Kidney (tissue), 14 donors: ENCODE measurements around the gene CELF4. TPM values are rescaled to one million over a fixed set of nuclear protein-coding genes. Genes with fewer than 3 reads are reported as not detected.
"Not testable (repeated sequence)": the region's sequence is repeated elsewhere in the genome, so short reads cannot be mapped to it uniquely, and the experiment has no call there.

Experiments used
- DNase-seq, 5 donors: peaks; one replicate each; pipeline ENCODE4 v3.0.0-alpha.2; 2013 to 2020
- FAIRE-seq: peaks from 2 replicates; lab custom pipeline; 2012; peaks lifted over from hg19 to GRCh38; lab: Jason Lieb, UNC
- H3K27ac ChIP-seq, 2 donors: one replicate each; pipeline ENCODE4 v1.7.0; 2013; ENCODE audit warnings: low read depth in 2 of 2, low read length in 2 of 2, inconsistent platforms in 1 of 2
- H3K27me3 ChIP-seq: one replicate; pipeline ENCODE4 v1.7.1; 2013; ENCODE audit warnings: low read length, inconsistent platforms; ENCODE audit not compliant: control insufficient read depth, insufficient read depth
- H3K36me3 ChIP-seq, 3 donors: one replicate each; pipeline versions ENCODE4 v1.7.0 to v1.7.1; 2013; ENCODE audit warnings: low read length in 3 of 3, control low read depth in 1 of 3, inconsistent platforms in 1 of 3; ENCODE audit not compliant: insufficient read depth in 3 of 3, control insufficient read depth in 2 of 3
- H3K4me1 ChIP-seq, 3 donors: one replicate each; pipeline versions ENCODE4 v1.7.0 to v1.7.1; 2013; ENCODE audit warnings: low read length in 3 of 3, inconsistent platforms in 1 of 3, low read depth in 1 of 3; ENCODE audit not compliant: control insufficient read depth in 2 of 3, insufficient read depth in 2 of 3
- H3K4me3 ChIP-seq, 3 donors: one replicate each; pipeline versions ENCODE4 v1.7.0 to v1.8.1; 2013; ENCODE audit warnings: low read length in 3 of 3, control low read depth in 1 of 3, inconsistent platforms in 1 of 3
- H3K9ac ChIP-seq, 3 donors: one replicate each; pipeline versions ENCODE4 v1.7.0 to v1.7.1; 2013; ENCODE audit warnings: low read length in 3 of 3, control low read depth in 1 of 3, inconsistent platforms in 1 of 3
- H3K9me3 ChIP-seq, 3 donors: one replicate each; pipeline versions ENCODE4 v1.7.0 to v1.7.1; 2013; ENCODE audit warnings: low read length in 3 of 3, control low read depth in 1 of 3, inconsistent platforms in 1 of 3; ENCODE audit not compliant: control insufficient read depth in 2 of 3, insufficient read depth in 1 of 3
- CTCF ChIP-seq: IDR thresholded peaks from 3 replicates; pipeline ENCODE4 v1.5.1; 2012; ENCODE audit warnings: mild to moderate bottlenecking, moderate library complexity, borderline replicate concordance; ENCODE audit not compliant: insufficient read depth; ENCODE audit errors: extremely low read depth
- intact Hi-C: fragments of 100-400 bp; cut with DNase I; formaldehyde crosslinking; loops from one replicate; pipeline ENCODE4 v1.11.1; 2022
- polyA plus RNA-seq: library from polyadenylated mRNA; stranded (reverse); fragments of 350-450 nt; fragmentation: Illumina TruSeq; extraction: RNeasy Lipid Tissue Mini Kit (QIAGEN cat#74804); gene quantifications from one replicate; pipeline ENCODE4 v1.2.3, GENCODE V29; 2014; ENCODE audit warnings: low read depth, low replicate concordance; ENCODE audit not compliant: insufficient read depth
- total RNA-seq: library from RNA; stranded (reverse); fragmentation: NEBNext Ultra II Directional; extraction: Animal tissue kit (Norgen Biotek cat#: 25700); gene quantifications from one replicate; pipeline ENCODE4 v1.2.1, GENCODE V29; 2021
- donor health status: control.
- donor health status: control.
- donor health status: control.
- donor health status: control.
- donor health status: control.
- donor health status: DM: yes; HTN: yes; CAD: no.
- donor health status: Normal renal cell carcinoma (clear cell type).

The CELF4 gene
- total and polyA plus RNA-seq, 2 donors from 2014 or later = 0.85 to 1.5 TPM

GRCh38 chr18:37362158-37362890, 203.3 kb downstream of the CELF4 start:
- FAIRE-seq (no peak), DNase-seq (no peak)
- TF ChIP-seq CTCF = no peak
- Histone ChIP-seq H3K27me3 (no peaks in the 10 kb centered on the region), H3K36me3 (no peaks in the 10 kb centered on the region), H3K27ac (no peak overlapping the region), H3K9me3 (no peaks in the 10 kb centered on the region), H3K4me3 (no peak overlapping the region), H3K9ac (no peak overlapping the region), H3K4me1 (peaks cover 0 to 3% (median 0%) of the 10 kb centered on the region in 3 donors)
- intact Hi-C loops = no loop called here

- Histone ChIP-seq H3K9me3 (no peaks in the 10 kb centered on the region), H3K27ac (no peak overlapping the region), H3K4me1 (peaks cover 0 to 3% (median 0%) of the 10 kb centered on the region in 3 donors), H3K4me3 (no peak overlapping the region), H3K9ac (no peak overlapping the region), H3K27me3 (no peaks in the 10 kb centered on the region), H3K36me3 (no peaks in the 10 kb centered on the region)
- no peak for FAIRE-seq
- DNase-seq = no peak
- intact Hi-C loops = no loop called here
- no peak for TF ChIP-seq CTCF
Measured at GRCh38 chr18:37361335-37362157, 204.1 kb downstream of the CELF4 start.

- H3K27me3 ChIP-seq, H3K9me3 ChIP-seq, H3K27ac ChIP-seq, H3K4me1 ChIP-seq, FAIRE-seq, H3K36me3 ChIP-seq, DNase-seq, H3K4me3 ChIP-seq, H3K9ac ChIP-seq, intact Hi-C loops: not testable (repeated sequence)
Measured at GRCh38 chr18:37358061-37358460, 207.5 kb downstream of the CELF4 start.

GRCh38 chr18:37355772-37356171, 209.8 kb downstream of the CELF4 start:
- Histone ChIP-seq H3K4me3 (no peak overlapping the region), H3K27ac (no peak overlapping the region), H3K36me3 (no peaks in the 10 kb centered on the region), H3K9me3 (no peaks in the 10 kb centered on the region), H3K27me3 (no peaks in the 10 kb centered on the region), H3K9ac (no peak overlapping the region), H3K4me1 (no peaks in the 10 kb centered on the region)
- DNase-seq = no peak
- TF ChIP-seq CTCF = no peak
- intact Hi-C loops = no loop called here
- no peak for FAIRE-seq
